Neural cell (in vitro differentiated cells): Measurements from ENCODE around the gene SPATA3. TPM values are rescaled to one million over a fixed set of nuclear protein-coding genes. Genes with fewer than 3 reads are reported as not detected.

ENCODE experiments used
- H2AFZ ChIP-seq: fragments of 200-600, 300-800 bp; sonication (generic), shearing (Covaris generic); 2 replicates; pipeline ENCODE4 v1.6.0; 2014; ENCODE audit warnings: low read depth, mild to moderate bottlenecking, antibody characterized with exemption, low read length, moderate library complexity
- H3F3A ChIP-seq: fragments of 200-600 bp; shearing (Covaris generic); 2 replicates; pipeline ENCODE4 v1.6.1; 2016; ENCODE audit warnings: mild to moderate bottlenecking, moderate library complexity, mixed read lengths, antibody characterized with exemption, low read length; ENCODE audit not compliant: insufficient read depth, poor library complexity, severe bottlenecking
- H3K27ac ChIP-seq: fragments of 200-600, 300-800 bp; sonication (generic), shearing (Covaris generic); 2 replicates; pipeline ENCODE4 v1.5.1; 2014; ENCODE audit warnings: mild to moderate bottlenecking, low read length, moderate library complexity
- H3K27me3 ChIP-seq: fragments of 300-800, 200-600 bp; sonication (generic), shearing (Covaris generic); 2 replicates; pipeline ENCODE4 v1.6.0; 2014; ENCODE audit warnings: mild to moderate bottlenecking, low read depth, low read length, moderate library complexity; ENCODE audit not compliant: insufficient read depth
- H3K36me3 ChIP-seq: fragments of 300-800, 200-600 bp; sonication (generic), shearing (Covaris generic); 2 replicates; pipeline ENCODE4 v1.5.1; 2014; ENCODE audit warnings: mild to moderate bottlenecking, antibody characterized with exemption, low read length, moderate library complexity; ENCODE audit not compliant: insufficient read depth
- H3K4me2 ChIP-seq: fragments of 300-800, 200-600 bp; sonication (generic), shearing (Covaris generic); 2 replicates; pipeline ENCODE4 v1.6.0; 2014; ENCODE audit warnings: mild to moderate bottlenecking, low read length
- H3K4me3 ChIP-seq: fragments of 300-800, 200-600 bp; sonication (generic), shearing (Covaris generic); 2 replicates; pipeline ENCODE4 v1.5.1; 2014; ENCODE audit warnings: mild to moderate bottlenecking, low read length, moderate library complexity
- H3K79me2 ChIP-seq: fragments of 200-600 bp; shearing (Covaris generic); replicated peaks from 2 replicates; pipeline ENCODE4 v1.6.0; 2014; ENCODE audit warnings: mild to moderate bottlenecking, low read length, moderate library complexity; ENCODE audit not compliant: insufficient read depth
- H3K9ac ChIP-seq: fragments of 300-800, 200-600 bp; sonication (generic), shearing (Covaris generic); 2 replicates; pipeline ENCODE4 v1.6.1; 2016; ENCODE audit warnings: mild to moderate bottlenecking, low read length, mixed read lengths
- H3K9me2 ChIP-seq: fragments of 200-600 bp; shearing (Covaris generic); 2 replicates; pipeline ENCODE4 v1.6.1; 2016; ENCODE audit warnings: mild to moderate bottlenecking, low read length, mixed read lengths; ENCODE audit not compliant: insufficient read depth
- H3K9me3 ChIP-seq: fragments of 200-600, 300-800 bp; sonication (generic), shearing (Covaris generic); 2 replicates; pipeline ENCODE4 v1.6.1; 2016; ENCODE audit warnings: mild to moderate bottlenecking, mixed run types, low read length, moderate library complexity, mixed read lengths
- H4K20me1 ChIP-seq: fragments of 200-600 bp; shearing (Covaris generic); 2 replicates; pipeline ENCODE4 v1.6.1; 2016; ENCODE audit warnings: mild to moderate bottlenecking, mixed run types; ENCODE audit not compliant: insufficient read depth
- CTCF ChIP-seq: fragments of 450-650 bp; IDR thresholded peaks from 2 replicates; pipeline ENCODE4 v1.5.1; 2014; ENCODE audit warnings: antibody characterized with exemption, mild to moderate bottlenecking, moderate library complexity; ENCODE audit not compliant: poor library complexity, severe bottlenecking
- EP300 ChIP-seq: fragments of 450-650 bp; conservative IDR thresholded peaks from 2 replicates; pipeline ENCODE4 v1.6.1; 2014; ENCODE audit warnings: antibody characterized with exemption, mild to moderate bottlenecking, moderate library complexity; ENCODE audit not compliant: poor library complexity, severe bottlenecking
- EZH2 ChIP-seq: fragments of 200-600, 300-800 bp; shearing (Covaris generic), sonication (generic); IDR thresholded peaks from 2 replicates; pipeline ENCODE4 v1.6.1; 2014; ENCODE audit warnings: antibody characterized with exemption, low read length, borderline replicate concordance, mild to moderate bottlenecking; ENCODE audit not compliant: insufficient read depth, poor library complexity, severe bottlenecking
- MXI1 ChIP-seq: fragments of 450-650 bp; conservative IDR thresholded peaks from 2 replicates; pipeline ENCODE4 v1.6.1; 2014; ENCODE audit warnings: antibody characterized with exemption, mild to moderate bottlenecking; ENCODE audit not compliant: poor library complexity, severe bottlenecking
- POLR2AphosphoS5 ChIP-seq: IDR thresholded peaks from 2 replicates; pipeline ENCODE4 v1.6.1; 2012
- RAD21 ChIP-seq: fragments of 450-650 bp; conservative IDR thresholded peaks from 2 replicates; pipeline ENCODE4 v1.6.1; 2014; ENCODE audit warnings: antibody characterized with exemption, mild to moderate bottlenecking, moderate library complexity
- REST ChIP-seq: IDR thresholded peaks from 2 replicates; pipeline ENCODE4 v1.6.1; 2012; ENCODE audit warnings: borderline replicate concordance
- SMC3 ChIP-seq: fragments of 450-650 bp; conservative IDR thresholded peaks from 2 replicates; pipeline ENCODE4 v1.6.1; 2014; ENCODE audit warnings: antibody characterized with exemption, mild to moderate bottlenecking, moderate library complexity; ENCODE audit not compliant: poor library complexity
- TAF1 ChIP-seq: IDR thresholded peaks from 2 replicates; pipeline ENCODE4 v1.6.1; 2012; ENCODE audit warnings: low read depth
- polyA plus RNA-seq: library from polyadenylated mRNA; depleted of rRNA; stranded (reverse); fragments of >200 nt; gene quantifications from 2 replicates; pipeline ENCODE4 v1.2.3, GENCODE V29; 2014

Gene SPATA3
- polyA plus RNA-seq, 1 donor from 2014 or later = not detected

- Histone ChIP-seq H3K9me2 (no peaks in the 10 kb centered on the region), H3K36me3 (no peaks in the 10 kb centered on the region), H3F3A (no peaks in the 10 kb centered on the region), H3K9ac (no peak overlapping the region), H4K20me1 (no peaks in the 10 kb centered on the region), H3K4me3 (no peak overlapping the region), H2AFZ (no peak overlapping the region), H3K9me3 (no peaks in the 10 kb centered on the region), H3K79me2 (no peaks in the 10 kb centered on the region), H3K4me2 (no peak overlapping the region), H3K27me3 (no peaks in the 10 kb centered on the region), H3K27ac (no peak overlapping the region)
- TF ChIP-seq POLR2AphosphoS5 = no peak
- no peak for TF ChIP-seq SMC3
- no peak for TF ChIP-seq EP300
- no peak for TF ChIP-seq CTCF
- TF ChIP-seq REST = no peak
- TF ChIP-seq TAF1 = no peak
- no peak for TF ChIP-seq RAD21
- no peak for TF ChIP-seq EZH2
- TF ChIP-seq MXI1 = no peak
These were observed 26.8 kb upstream of the SPATA3 start for GRCh38 chr2:230968921-230969658.

- H3K4me3 ChIP-seq = no peak overlapping the region
- H2AFZ ChIP-seq = no peak overlapping the region
- H3K4me2 ChIP-seq = no peak overlapping the region
- H3K27ac ChIP-seq = no peak overlapping the region
- no peak overlapping the region for H3K9ac ChIP-seq
- no peaks in the 10 kb centered on the region for H3F3A ChIP-seq
- no peaks in the 10 kb centered on the region for H3K9me3 ChIP-seq
- H3K79me2 ChIP-seq = no peaks in the 10 kb centered on the region
- no peaks in the 10 kb centered on the region for H3K9me2 ChIP-seq
- H3K27me3 ChIP-seq = no peaks in the 10 kb centered on the region
- no peaks in the 10 kb centered on the region for H3K36me3 ChIP-seq
- TF ChIP-seq TAF1 = no peak
- no peak for TF ChIP-seq RAD21
- no peak for TF ChIP-seq MXI1
- no peak for TF ChIP-seq CTCF
- TF ChIP-seq EP300 = no peak
- TF ChIP-seq EZH2 = no peak
- no peak for TF ChIP-seq POLR2AphosphoS5
- no peak for TF ChIP-seq REST
- no peak for TF ChIP-seq SMC3
- H4K20me1 ChIP-seq = no peaks in the 10 kb centered on the region
These were observed 26.3 kb upstream of the SPATA3 start for GRCh38 chr2:230969659-230970015.
